KMS-11 (cell line): ENCODE data around the gene ZNF484.
"Not testable (repeated sequence)": the region's sequence is repeated elsewhere in the genome, so short reads cannot be mapped to it uniquely, and the experiment has no call there.

Source experiments
- H2AFZ ChIP-seq: fragments of 200-600 bp; sonication (generic); 2 replicates; pipeline ENCODE4 v1.6.1; 2016; ENCODE audit warnings: antibody characterized with exemption, mixed run types, low read depth
- H3K27ac ChIP-seq: fragments of 200-600 bp; sonication (generic); 2 replicates; pipeline ENCODE4 v1.6.1; 2016; ENCODE audit warnings: mild to moderate bottlenecking, mixed run types
- H3K27me3 ChIP-seq: fragments of 200-600 bp; sonication (generic); 2 replicates; pipeline ENCODE4 v1.6.1; 2017; ENCODE audit warnings: mild to moderate bottlenecking, low read depth, mixed run types, moderate library complexity; ENCODE audit not compliant: insufficient read depth
- H3K36me3 ChIP-seq: fragments of 200-600 bp; sonication (generic); 2 replicates; pipeline ENCODE4 v1.6.1; 2017; ENCODE audit warnings: mild to moderate bottlenecking, mixed run types; ENCODE audit not compliant: insufficient read depth
- H3K4me1 ChIP-seq: fragments of 200-600 bp; sonication (generic); 2 replicates; pipeline ENCODE4 v1.6.1; 2016; ENCODE audit warnings: mild to moderate bottlenecking, low read depth, mixed run types; ENCODE audit not compliant: poor library complexity, severe bottlenecking
- H3K4me2 ChIP-seq: fragments of 200-600 bp; sonication (generic); 2 replicates; pipeline ENCODE4 v1.7.0; 2016; ENCODE audit warnings: mild to moderate bottlenecking, mixed run types
- H3K4me3 ChIP-seq: fragments of 200-600 bp; sonication (generic); IDR thresholded peaks from 2 replicates; pipeline ENCODE4 v1.6.1; 2017; ENCODE audit warnings: low read depth, low read length, mixed read lengths; ENCODE audit not compliant: insufficient read depth
- H3K79me2 ChIP-seq: fragments of 200-600 bp; sonication (generic); 2 replicates; pipeline ENCODE4 v1.6.1; 2016; ENCODE audit warnings: low read depth, mixed run types; ENCODE audit not compliant: insufficient read depth
- H3K9ac ChIP-seq: fragments of 200-600 bp; sonication (generic); 2 replicates; pipeline ENCODE4 v1.6.1; 2016; ENCODE audit warnings: mild to moderate bottlenecking, mixed run types
- H4K20me1 ChIP-seq: fragments of 200-600 bp; sonication (generic); 2 replicates; pipeline ENCODE4 v1.6.1; 2016; ENCODE audit warnings: mild to moderate bottlenecking, mixed run types; ENCODE audit not compliant: insufficient read depth
- CTCF ChIP-seq: fragments of 200-600 bp; sonication (generic); conservative IDR thresholded peaks from 2 replicates; pipeline ENCODE4 v1.6.1; 2017; ENCODE audit warnings: low read depth, mild to moderate bottlenecking, antibody characterized with exemption, low read length, moderate library complexity, mixed read lengths

Gene ZNF484

GRCh38 chr9:92837191-92837590, 40.6 kb downstream of the ZNF484 start:
- H3K79me2 ChIP-seq, result no peaks in the 10 kb centered on the region
- no peaks in the 10 kb centered on the region for H3K36me3 ChIP-seq
- no peaks in the 10 kb centered on the region for H4K20me1 ChIP-seq
- no peak overlapping the region for H3K9ac ChIP-seq
- H3K27me3 ChIP-seq, result no peaks in the 10 kb centered on the region
- no peak overlapping the region for H3K4me2 ChIP-seq
- no peak overlapping the region for H3K4me3 ChIP-seq
- H2AFZ ChIP-seq, result no peak overlapping the region
- H3K4me1 ChIP-seq, result no peaks in the 10 kb centered on the region
- no peak overlapping the region for H3K27ac ChIP-seq
- TF ChIP-seq CTCF, result no peak

- Histone ChIP-seq H3K27ac (no peak overlapping the region), H3K4me1 (no peaks in the 10 kb centered on the region), H3K36me3 (no peaks in the 10 kb centered on the region), H4K20me1 (no peaks in the 10 kb centered on the region), H3K4me3 (no peak overlapping the region), H3K27me3 (no peaks in the 10 kb centered on the region), H2AFZ (no peak overlapping the region), H3K79me2 (no peaks in the 10 kb centered on the region), H3K4me2 (no peak overlapping the region), H3K9ac (no peak overlapping the region)
- no peak for TF ChIP-seq CTCF
Measured at GRCh38 chr9:92829420-92829819, 48.4 kb downstream of the ZNF484 start.

- not testable (repeated sequence) for H3K36me3 ChIP-seq, H4K20me1 ChIP-seq, H3K79me2 ChIP-seq, H3K4me1 ChIP-seq, H3K27me3 ChIP-seq, H3K4me3 ChIP-seq, H3K9ac ChIP-seq, H2AFZ ChIP-seq, H3K4me2 ChIP-seq, H3K27ac ChIP-seq
Measured at GRCh38 chr9:92825065-92825464, 52.8 kb downstream of the ZNF484 start.

GRCh38 chr9:92820964-92821363, 56.9 kb downstream of the ZNF484 start:
- Histone ChIP-seq H3K9ac (no peak overlapping the region), H3K27me3 (no peaks in the 10 kb centered on the region), H3K4me2 (no peak overlapping the region), H2AFZ (no peak overlapping the region), H3K36me3 (0 out of 2 replicates have a peak, but pooled peaks cover 3% of the 10 kb centered on the region), H4K20me1 (no peaks in the 10 kb centered on the region), H3K4me3 (no peak overlapping the region), H3K27ac (no peak overlapping the region), H3K79me2 (no peaks in the 10 kb centered on the region), H3K4me1 (no peaks in the 10 kb centered on the region)
- no peak for TF ChIP-seq CTCF

GRCh38 chr9:92819898-92820297, 57.9 kb downstream of the ZNF484 start:
- not testable (repeated sequence) for H3K4me2 ChIP-seq, H3K27ac ChIP-seq, H3K9ac ChIP-seq, H3K79me2 ChIP-seq, H4K20me1 ChIP-seq, H3K4me3 ChIP-seq, H3K36me3 ChIP-seq, H3K4me1 ChIP-seq, H3K27me3 ChIP-seq, H2AFZ ChIP-seq

- H3K27ac ChIP-seq, H3K79me2 ChIP-seq, H4K20me1 ChIP-seq, H3K4me1 ChIP-seq, H3K9ac ChIP-seq, H3K27me3 ChIP-seq, H3K4me3 ChIP-seq, H3K36me3 ChIP-seq, H2AFZ ChIP-seq, H3K4me2 ChIP-seq: not testable (repeated sequence)
Measured at GRCh38 chr9:92809629-92810326, 68.1 kb downstream of the ZNF484 start.
